Trophoblast cell (in vitro differentiated cells and primary cell): ENCODE results near the gene HOGA1.

Experiments used
- DNase-seq, 2 donors: peaks; one replicate each; pipeline ENCODE4 v3.0.0-alpha.2; 2016
- H2AFZ ChIP-seq: 2 replicates; pipeline ENCODE4 v1.6.1; 2013; ENCODE audit warnings: low read length, moderate library complexity, mild to moderate bottlenecking; ENCODE audit not compliant: insufficient read depth, poor library complexity
- H2AK5ac ChIP-seq: 2 replicates; pipeline ENCODE4 v1.6.1; 2013; ENCODE audit warnings: mild to moderate bottlenecking, low read length
- H2BK120ac ChIP-seq: 2 replicates; pipeline ENCODE4 v1.6.1; 2013; ENCODE audit warnings: low read length, mild to moderate bottlenecking, moderate library complexity; ENCODE audit not compliant: insufficient read depth, poor library complexity
- H2BK12ac ChIP-seq: 2 replicates; pipeline ENCODE4 v1.6.1; 2013; ENCODE audit warnings: mild to moderate bottlenecking, low read length, moderate library complexity
- H2BK5ac ChIP-seq: 2 replicates; pipeline ENCODE4 v1.6.1; 2013; ENCODE audit warnings: low read length, low read depth, moderate library complexity, mild to moderate bottlenecking; ENCODE audit not compliant: poor library complexity
- H3K14ac ChIP-seq: 2 replicates; pipeline ENCODE4 v1.6.1; 2013; ENCODE audit warnings: mild to moderate bottlenecking, low read length
- H3K18ac ChIP-seq: 2 replicates; pipeline ENCODE4 v1.6.1; 2013; ENCODE audit warnings: mild to moderate bottlenecking, low read length
- H3K23ac ChIP-seq: 2 replicates; pipeline ENCODE4 v1.6.1; 2013; ENCODE audit warnings: low read length
- H3K27ac ChIP-seq: 2 replicates; pipeline ENCODE4 v1.5.1; 2013; ENCODE audit warnings: low read depth, mild to moderate bottlenecking, inconsistent platforms, low read length, moderate library complexity
- H3K27me3 ChIP-seq: 2 replicates; pipeline ENCODE4 v1.6.1; 2013; ENCODE audit warnings: inconsistent platforms, mild to moderate bottlenecking, low read length, moderate library complexity; ENCODE audit not compliant: insufficient read depth
- H3K36me3 ChIP-seq, 2 experiments: 1 replicate in 1 of 2; 2 replicates in 1 of 2; pipeline ENCODE4 v1.6.1; 2013; ENCODE audit warnings: low read length in 2 of 2, mild to moderate bottlenecking in 2 of 2, moderate library complexity in 1 of 2; ENCODE audit not compliant: insufficient read depth in 2 of 2, control insufficient read depth in 1 of 2
- H3K4ac ChIP-seq: 2 replicates; pipeline ENCODE4 v1.6.1; 2013; ENCODE audit warnings: low read depth, mild to moderate bottlenecking, low read length, moderate library complexity
- H3K4me1 ChIP-seq, 2 experiments: 1 replicate in 1 of 2; 2 replicates in 1 of 2; pipeline ENCODE4 v1.6.1; 2013; ENCODE audit warnings: low read length in 2 of 2, mild to moderate bottlenecking in 2 of 2, moderate library complexity in 1 of 2; ENCODE audit not compliant: insufficient read depth in 2 of 2, control insufficient read depth in 1 of 2
- H3K4me2 ChIP-seq: 2 replicates; pipeline ENCODE4 v1.6.1; 2013; ENCODE audit warnings: inconsistent platforms, mild to moderate bottlenecking, low read length, moderate library complexity
- H3K4me3 ChIP-seq: 2 replicates; pipeline ENCODE4 v1.5.1; 2013; ENCODE audit warnings: mild to moderate bottlenecking, low read depth, low read length, inconsistent platforms
- H3K79me1 ChIP-seq: one replicate; pipeline ENCODE4 v1.6.1; 2013; ENCODE audit warnings: low read length
- H3K79me2 ChIP-seq: 2 replicates; pipeline ENCODE4 v1.6.1; 2013; ENCODE audit warnings: low read length, mild to moderate bottlenecking; ENCODE audit not compliant: control insufficient read depth, insufficient read depth, poor library complexity
- H3K9ac ChIP-seq: 2 replicates; pipeline ENCODE4 v1.6.1; 2013; ENCODE audit warnings: mild to moderate bottlenecking, low read length
- H3K9me3 ChIP-seq: 2 replicates; pipeline ENCODE4 v1.6.1; 2013; ENCODE audit warnings: low read depth, mild to moderate bottlenecking, control low read depth, inconsistent platforms, low read length; ENCODE audit not compliant: insufficient read depth
- H4K12ac ChIP-seq: 2 replicates; pipeline ENCODE4 v1.6.1; 2013; ENCODE audit warnings: low read depth, mild to moderate bottlenecking, low read length, moderate library complexity
- H4K8ac ChIP-seq: 2 replicates; pipeline ENCODE4 v1.6.1; 2013; ENCODE audit warnings: low read depth, mild to moderate bottlenecking, low read length, moderate library complexity
- H4K91ac ChIP-seq: one replicate; pipeline ENCODE4 v1.6.1; 2013; ENCODE audit warnings: low read depth, mild to moderate bottlenecking, low read length, moderate library complexity
- WGBS: extraction: QIAGEN DNeasy Blood & Tissue Kit; methylation state at CpG from one replicate; pipeline ENCODE4 v1.1.7; 2013; ENCODE audit warnings: missing lambda C conversion rate; ENCODE audit not compliant: insufficient read length, insufficient coverage; ENCODE audit errors: extremely low coverage; 5-methylcytosine and 5-hydroxymethylcytosine counted together

The HOGA1 gene

DNA sequence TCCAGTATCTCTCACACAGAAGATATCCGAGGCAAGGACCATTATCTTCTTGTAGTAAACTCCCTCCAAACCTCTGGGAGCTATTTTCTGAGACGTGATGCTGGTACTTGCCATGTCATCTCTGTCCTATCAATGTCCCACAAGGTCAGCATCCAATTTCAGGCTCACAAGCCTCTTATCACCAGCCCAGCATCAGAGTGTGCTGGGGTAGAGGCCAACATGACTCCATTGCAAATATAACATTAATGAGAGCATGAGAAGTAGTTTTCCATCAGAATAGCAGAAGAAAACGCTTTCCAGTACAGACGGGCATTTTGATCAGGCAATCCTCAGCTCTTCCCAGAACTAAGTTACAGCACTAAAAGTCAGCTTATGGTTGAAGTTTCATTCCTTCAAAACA is 43.5 kb downstream of the HOGA1 start:
- H4K12ac ChIP-seq: no peak overlapping the region
- H3K79me2 ChIP-seq: no peaks in the 10 kb centered on the region
- H3K27me3 ChIP-seq: no peaks in the 10 kb centered on the region
- H3K9ac ChIP-seq: no peak overlapping the region
- H3K4me3 ChIP-seq: no peak overlapping the region
- H2AK5ac ChIP-seq: no peak overlapping the region
- no peak overlapping the region for H2AFZ ChIP-seq
- H4K91ac ChIP-seq: no peak overlapping the region
- H3K18ac ChIP-seq: no peak overlapping the region
- H3K4me1 ChIP-seq: peaks cover under 1 to 1% of the 10 kb centered on the region in 2 experiments
- no peak overlapping the region for H3K4me2 ChIP-seq
- no peak for DNase-seq
- no peak overlapping the region for H3K27ac ChIP-seq
- no peaks in the 10 kb centered on the region for H3K79me1 ChIP-seq
- H2BK120ac ChIP-seq: no peak overlapping the region
- WGBS: no CpG with 5 or more reads among the region's 4 CpGs
- H2BK5ac ChIP-seq: no peak overlapping the region
- no peak overlapping the region for H3K4ac ChIP-seq
- H3K36me3 ChIP-seq: no peaks in the 10 kb centered on the region
- no peak overlapping the region for H3K23ac ChIP-seq
- no peak overlapping the region for H3K14ac ChIP-seq
- H4K8ac ChIP-seq: no peak overlapping the region
- H3K9me3 ChIP-seq: no peaks in the 10 kb centered on the region
- no peak overlapping the region for H2BK12ac ChIP-seq

DNA sequence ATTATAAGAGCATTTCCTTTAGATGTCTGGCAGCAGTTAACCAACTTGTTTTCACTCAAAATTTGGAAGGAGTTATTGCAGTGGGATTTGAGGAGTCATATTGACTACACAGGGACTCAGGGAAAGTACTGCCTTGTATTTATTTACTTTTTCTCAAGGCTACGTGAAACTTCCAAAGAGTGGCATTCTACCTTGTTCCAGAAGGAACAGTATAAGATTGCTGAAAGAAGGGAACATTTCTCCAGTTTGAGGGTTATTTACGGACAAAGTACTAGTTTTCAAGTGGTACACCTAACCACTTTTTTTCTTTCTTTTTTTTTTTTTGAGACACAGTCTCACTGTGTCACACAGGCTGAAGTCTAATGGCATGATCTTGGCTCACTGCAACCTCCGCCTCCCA is 44.0 kb downstream of the HOGA1 start:
- Histone ChIP-seq H3K4ac (no peak overlapping the region), H4K8ac (no peak overlapping the region), H3K4me3 (no peak overlapping the region), H3K79me1 (peaks cover 1% of the 10 kb centered on the region), H3K14ac (no peak overlapping the region), H3K79me2 (peaks cover 2% of the 10 kb centered on the region), H2BK12ac (no peak overlapping the region), H3K9me3 (no peaks in the 10 kb centered on the region), H3K23ac (no peak overlapping the region), H3K4me1 (peaks cover 3% of the 10 kb centered on the region in 2 experiments), H2BK5ac (no peak overlapping the region), H3K9ac (no peak overlapping the region), H3K36me3 (no peaks in the 10 kb centered on the region), H3K4me2 (no peak overlapping the region), H3K18ac (no peak overlapping the region), H2BK120ac (no peak overlapping the region), H4K91ac (no peak overlapping the region), H4K12ac (no peak overlapping the region), H2AFZ (no peak overlapping the region), H2AK5ac (no peak overlapping the region), H3K27ac (no peak overlapping the region), H3K27me3 (no peaks in the 10 kb centered on the region)
- DNase-seq: no peak
- no CpG with 5 or more reads among the region's 3 CpGs for WGBS

DNA sequence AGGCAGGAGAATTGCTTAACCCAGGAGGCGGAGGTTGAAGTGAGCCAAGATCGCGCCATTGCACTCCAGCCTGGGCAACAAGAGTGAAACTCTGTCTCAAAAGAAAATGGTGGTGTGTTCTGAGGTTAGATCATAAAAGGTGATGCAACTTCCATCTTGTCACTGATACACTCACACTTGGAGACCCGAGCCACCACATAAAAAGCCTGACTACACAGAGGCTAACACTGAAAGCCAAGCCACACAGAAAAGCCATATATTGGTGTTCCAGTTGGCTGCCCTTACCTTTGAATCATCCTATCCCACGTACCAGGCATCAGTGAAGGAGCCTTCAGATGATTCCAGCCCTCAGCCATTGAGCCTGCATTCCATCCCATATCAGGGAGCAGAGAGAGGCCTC is 45.1 kb downstream of the HOGA1 start:
- Histone ChIP-seq H3K14ac (no peak overlapping the region), H4K12ac (no peak overlapping the region), H3K36me3 (no peaks in the 10 kb centered on the region), H3K27ac (no peak overlapping the region), H2BK12ac (no peak overlapping the region), H3K9ac (no peak overlapping the region), H4K8ac (no peak overlapping the region), H3K9me3 (no peaks in the 10 kb centered on the region), H3K27me3 (no peaks in the 10 kb centered on the region), H3K79me1 (peaks cover 1% of the 10 kb centered on the region), H4K91ac (no peak overlapping the region), H3K79me2 (peaks cover 2% of the 10 kb centered on the region), H3K18ac (no peak overlapping the region), H3K4me2 (no peak overlapping the region), H2AFZ (no peak overlapping the region), H3K4me3 (no peak overlapping the region), H2BK5ac (no peak overlapping the region), H2BK120ac (no peak overlapping the region), H3K4ac (no peak overlapping the region), H3K23ac (no peak overlapping the region), H3K4me1 (peaks cover 3 to 6% of the 10 kb centered on the region in 2 experiments), H2AK5ac (no peak overlapping the region)
- DNase-seq: no peak
- no CpG with 5 or more reads among the region's 5 CpGs for WGBS

DNA sequence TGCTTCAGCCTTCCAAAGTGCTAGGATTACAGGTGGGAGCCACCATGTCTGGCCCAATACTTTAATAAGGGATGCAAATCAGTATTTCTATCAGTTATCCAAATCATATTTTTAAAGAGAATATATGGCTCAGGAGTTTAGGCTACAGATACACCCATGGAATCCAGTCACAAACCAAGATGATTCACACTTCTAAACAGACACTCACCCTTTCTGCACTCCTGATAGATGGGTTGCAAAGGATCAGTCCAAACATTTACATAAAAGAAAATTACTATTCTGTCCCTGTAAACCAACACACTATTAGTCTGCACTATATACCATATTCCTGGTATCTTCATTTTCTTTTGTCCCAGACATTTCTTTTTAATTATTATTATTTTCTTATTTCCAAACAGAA is 46.9 kb downstream of the HOGA1 start:
- Histone ChIP-seq H3K4me3 (no peak overlapping the region), H2BK120ac (no peak overlapping the region), H3K18ac (no peak overlapping the region)

More for the DNA sequence above, 46.9 kb downstream of the HOGA1 start:
- no peak overlapping the region for H2AK5ac ChIP-seq
- H4K91ac ChIP-seq: no peak overlapping the region
- no peak overlapping the region for H3K14ac ChIP-seq
- no peak for DNase-seq
- H3K9ac ChIP-seq: no peak overlapping the region
- H2AFZ ChIP-seq: no peak overlapping the region
- H3K23ac ChIP-seq: no peak overlapping the region
- no peak overlapping the region for H3K27ac ChIP-seq
- H3K79me2 ChIP-seq: peaks cover 2% of the 10 kb centered on the region
- no peak overlapping the region for H2BK5ac ChIP-seq
- H3K36me3 ChIP-seq: no peaks in the 10 kb centered on the region
- no peak overlapping the region for H4K8ac ChIP-seq
- H3K9me3 ChIP-seq: no peaks in the 10 kb centered on the region
- H3K79me1 ChIP-seq: peaks cover 1% of the 10 kb centered on the region
- no peak overlapping the region for H3K4ac ChIP-seq
- no peak overlapping the region for H2BK12ac ChIP-seq
- no peak overlapping the region for H4K12ac ChIP-seq
- H3K4me1 ChIP-seq: peaks cover 3 to 6% of the 10 kb centered on the region in 2 experiments
- H3K27me3 ChIP-seq: no peaks in the 10 kb centered on the region
- H3K4me2 ChIP-seq: no peak overlapping the region
